Sciatic nerve (tissue), 2 donors: ENCODE data around the gene EP400. TPM values are rescaled to one million over a fixed set of nuclear protein-coding genes. Genes with fewer than 3 reads are reported as not detected.
A peak's percentile ranks its signal among the peaks of the same experiment; 100 is the strongest.
"Not testable (repeated sequence)": the region's sequence is repeated elsewhere in the genome, so short reads cannot be mapped to it uniquely, and the experiment has no call there.

Source experiments
- ATAC-seq: fragments of 200-7000 bp; cut with Tn5 transposase; one replicate; pipeline ENCODE4 v1.9.1; 2020; ENCODE audit warnings: mild to moderate bottlenecking, moderate library complexity
- DNase-seq: peaks from one replicate; pipeline ENCODE4 v3.0.0-alpha.2; 2020; ENCODE audit warnings: low spot score
- intact Hi-C: fragments of 100-400 bp; cut with DNase I; formaldehyde crosslinking; loops from one replicate; pipeline ENCODE4 v1.14.2; 2022
- total RNA-seq: library from RNA; stranded (reverse); fragmentation: NEBNext Ultra II Directional; extraction: Animal tissue kit (Norgen Biotek cat#: 25700); gene quantifications from one replicate; pipeline ENCODE4 v1.2.1, GENCODE V29; 2021
- donor health status: DM: no; HTN: no; CAD: no.
- donor health status: DM: no; HTN: no; CAD: no.

Gene EP400
- total RNA-seq, 1 donor from 2014 or later: 56.9 TPM

DNA sequence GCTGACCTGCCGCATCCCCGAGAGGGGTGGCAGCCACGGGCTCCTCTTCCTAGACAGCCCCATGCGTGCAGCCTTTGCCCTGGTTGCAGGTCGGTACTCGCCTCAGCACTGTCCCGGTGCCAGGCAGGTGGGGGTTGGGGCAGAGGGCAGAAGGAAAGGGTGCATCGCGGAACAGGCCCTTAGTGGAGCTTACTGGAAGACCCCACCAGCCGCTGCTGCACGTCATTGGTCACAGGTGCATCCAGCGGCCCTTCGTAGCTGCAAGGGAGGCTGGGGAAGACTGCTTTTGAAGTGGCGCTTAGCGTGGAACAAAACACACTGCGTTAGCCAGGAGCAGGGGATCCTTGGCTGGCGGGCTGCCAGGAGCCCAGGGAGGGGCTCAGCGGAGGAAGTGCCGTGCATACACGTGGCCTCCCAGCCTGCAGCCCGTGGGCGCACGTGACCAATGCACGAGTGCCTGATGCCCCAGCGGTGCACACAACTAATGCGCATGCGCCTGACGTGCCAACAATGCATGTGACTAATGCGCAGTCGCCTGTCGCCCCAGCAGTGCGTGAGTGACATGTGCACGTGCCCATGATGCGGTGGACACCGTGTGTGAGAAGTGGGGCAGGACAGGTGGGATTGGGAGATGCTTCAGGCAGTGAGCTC is 5.0 kb upstream of the EP400 start:
- ATAC-seq (no peak), DNase-seq (no peak)
- intact Hi-C loops: no loop called here

GRCh38 chr12:131946757-131947156 is 3.0 kb upstream of the EP400 start:
- ATAC-seq (no peak), DNase-seq (no peak)
- intact Hi-C loops: no loop called here

DNA sequence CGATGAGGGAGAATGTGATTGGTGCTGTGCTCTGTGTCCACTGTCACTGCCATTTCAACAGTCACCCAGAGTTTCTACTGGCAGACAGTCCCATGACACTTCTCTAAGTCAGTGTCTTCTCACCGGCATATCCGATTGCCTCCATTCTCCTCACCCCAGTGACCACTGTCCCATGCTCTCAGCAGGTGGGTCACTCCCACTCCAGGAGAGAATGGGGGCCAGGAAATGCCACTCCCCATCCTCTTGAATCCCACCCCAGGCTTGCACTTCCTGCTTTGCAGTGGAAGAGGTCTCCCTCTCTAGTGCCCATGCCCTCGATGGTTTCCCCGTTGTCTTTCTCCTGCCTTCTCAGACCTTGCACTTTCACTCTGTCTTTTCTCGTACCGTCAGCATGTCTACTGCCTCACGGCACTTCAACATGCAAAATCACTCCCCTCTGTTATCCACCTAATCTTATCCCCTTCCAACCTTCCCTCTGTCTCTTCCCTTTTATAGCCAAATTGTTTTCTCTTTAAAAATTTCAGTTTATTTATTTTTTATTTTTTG is 2.2 kb upstream of the EP400 start:
- no peak for ATAC-seq
- intact Hi-C loops: no loop called here
- DNase-seq: no peak

DNA sequence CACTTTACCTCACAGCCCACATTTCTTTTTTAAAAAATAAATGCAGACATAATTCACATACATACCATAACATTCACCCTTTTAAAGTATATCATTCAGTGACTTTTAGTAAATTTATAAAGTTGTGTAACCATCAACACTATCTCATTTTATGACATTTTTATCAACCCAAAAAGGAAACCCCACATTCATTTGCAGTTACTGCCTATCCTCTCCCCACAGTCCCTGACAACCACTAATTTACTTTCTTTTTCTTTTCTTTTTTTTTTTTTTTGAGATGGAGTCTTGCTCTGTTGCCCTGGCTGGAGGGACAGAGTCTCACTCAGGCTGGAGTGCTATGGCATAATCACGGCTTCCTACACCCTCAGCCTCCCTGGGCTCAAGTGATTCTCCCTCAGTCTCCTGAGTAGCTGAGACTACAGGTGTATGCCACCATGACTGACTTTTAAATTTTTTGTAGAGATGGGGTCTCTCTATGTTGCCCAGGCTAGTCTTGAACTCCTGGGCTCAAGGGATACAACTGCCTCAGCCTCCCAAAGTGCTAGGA is 1.5 kb upstream of the EP400 start:
- ATAC-seq: no peak
- intact Hi-C loops: no loop called here
- DNase-seq: no peak

- peak; percentile 12 for ATAC-seq
- intact Hi-C loops, DNase-seq: not testable (repeated sequence)
Measured at GRCh38 chr12:131948713-131949430, 870 bp upstream of the EP400 start.

- ATAC-seq (no peak), DNase-seq (no peak)
- intact Hi-C loops: loop anchor here (1.0 kb wide), 1 partner anchor 22 kb away; no protein-coding TSS in a partner anchor
Measured at GRCh38 chr12:131950182-131950913, 606 bp downstream of the EP400 start.

DNA sequence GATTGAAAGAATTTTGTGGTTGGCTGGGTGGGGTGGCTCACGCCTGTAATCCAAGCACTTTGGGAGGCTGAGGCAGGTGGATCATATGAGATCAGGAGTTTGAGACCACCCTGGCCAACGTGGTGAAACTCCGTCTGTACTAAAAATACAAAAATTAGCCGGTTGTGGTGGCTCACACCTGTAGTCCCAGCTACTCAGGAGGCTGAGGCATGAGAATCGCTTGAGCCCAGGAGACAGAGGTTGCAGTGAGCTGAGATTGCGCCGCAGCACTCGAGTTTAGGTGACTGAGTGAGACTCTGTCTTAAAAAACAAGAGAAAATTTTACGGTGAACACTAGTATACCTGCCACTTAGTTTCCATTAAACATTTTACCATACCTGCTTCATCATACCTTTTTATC is 4.1 kb downstream of the EP400 start:
- DNase-seq, intact Hi-C loops, ATAC-seq: not testable (repeated sequence)

GRCh38 chr12:131954460-131954859 is 4.7 kb downstream of the EP400 start:
- DNase-seq, intact Hi-C loops, ATAC-seq: not testable (repeated sequence)

GRCh38 chr12:131959116-131959515 is 9.4 kb downstream of the EP400 start:
- DNase-seq: no peak
- ATAC-seq: no peak
- intact Hi-C loops: no loop called here

DNA sequence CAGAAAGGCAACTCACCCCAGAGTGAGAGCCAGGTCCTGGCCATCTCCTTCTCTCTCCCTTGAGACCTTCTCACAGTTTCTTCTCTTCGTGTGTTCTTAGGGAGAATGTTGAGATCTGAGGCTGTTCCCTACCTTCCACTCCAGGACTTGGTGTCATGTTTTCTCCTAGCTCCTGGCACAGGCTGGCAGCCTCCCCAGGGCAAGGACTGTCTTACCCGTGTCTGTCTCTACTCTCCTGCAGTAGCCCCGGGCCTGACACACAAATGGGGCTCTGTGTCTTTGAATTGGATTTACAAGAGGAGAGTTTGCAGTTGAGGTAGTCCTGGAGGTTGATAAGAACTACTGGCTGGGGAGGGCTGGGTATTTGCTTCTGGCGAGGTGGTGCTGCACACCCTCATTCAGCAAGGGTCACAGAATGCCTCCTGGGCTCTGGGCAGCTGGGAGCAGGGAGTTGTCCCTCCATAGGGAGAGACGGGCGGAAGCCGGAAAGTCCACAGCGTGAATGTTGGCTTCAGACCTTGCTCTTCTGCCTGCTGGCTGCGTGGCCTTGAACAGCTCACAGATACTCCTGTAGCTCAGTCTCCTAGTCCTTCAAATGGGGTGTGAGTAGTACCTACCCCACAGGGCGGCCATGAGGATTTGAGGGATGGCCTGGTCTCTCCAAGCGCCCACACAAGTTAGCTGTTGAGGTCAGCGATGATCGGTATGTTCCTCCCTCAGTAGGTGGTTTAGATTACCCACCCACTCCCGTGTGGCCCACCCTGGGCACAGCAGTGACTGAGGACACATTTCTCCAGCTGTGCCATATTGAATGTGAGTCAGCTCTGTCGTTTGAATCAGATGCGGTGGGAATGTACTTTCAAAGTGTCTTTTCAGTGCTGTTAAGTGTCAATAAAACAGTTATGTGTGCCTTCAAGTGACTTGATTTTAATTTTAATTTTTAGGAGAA is 10.2 kb downstream of the EP400 start:
- DNase-seq (no peak), ATAC-seq (no peak)
- intact Hi-C loops: no loop called here

DNA sequence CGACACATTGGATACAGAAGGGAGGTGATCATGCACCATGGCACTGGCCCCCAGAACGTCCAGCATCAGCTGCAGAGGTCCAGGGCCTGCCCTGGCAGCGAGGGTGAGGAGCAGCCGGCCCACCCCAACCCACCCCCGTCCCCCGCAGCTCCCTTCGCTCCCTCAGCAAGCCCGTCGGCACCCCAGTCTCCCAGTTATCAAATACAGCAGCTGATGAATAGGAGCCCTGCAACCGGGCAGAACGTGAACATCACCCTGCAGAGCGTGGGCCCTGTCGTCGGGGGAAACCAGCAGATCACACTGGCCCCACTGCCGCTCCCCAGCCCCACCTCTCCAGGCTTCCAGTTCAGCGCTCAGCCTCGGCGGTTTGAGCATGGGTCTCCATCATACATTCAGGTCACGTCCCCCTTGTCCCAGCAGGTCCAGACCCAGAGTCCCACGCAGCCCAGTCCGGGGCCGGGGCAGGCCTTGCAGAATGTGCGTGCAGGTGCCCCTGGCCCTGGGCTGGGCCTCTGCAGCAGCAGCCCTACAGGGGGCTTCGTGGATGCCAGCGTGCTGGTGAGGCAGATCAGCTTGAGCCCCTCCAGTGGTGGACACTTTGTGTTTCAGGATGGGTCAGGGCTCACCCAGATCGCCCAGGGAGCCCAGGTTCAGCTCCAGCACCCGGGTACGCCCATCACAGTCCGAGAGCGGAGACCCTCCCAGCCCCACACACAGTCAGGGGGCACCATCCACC is 11.0 kb downstream of the EP400 start:
- ATAC-seq, intact Hi-C loops, DNase-seq: not testable (repeated sequence)

DNA sequence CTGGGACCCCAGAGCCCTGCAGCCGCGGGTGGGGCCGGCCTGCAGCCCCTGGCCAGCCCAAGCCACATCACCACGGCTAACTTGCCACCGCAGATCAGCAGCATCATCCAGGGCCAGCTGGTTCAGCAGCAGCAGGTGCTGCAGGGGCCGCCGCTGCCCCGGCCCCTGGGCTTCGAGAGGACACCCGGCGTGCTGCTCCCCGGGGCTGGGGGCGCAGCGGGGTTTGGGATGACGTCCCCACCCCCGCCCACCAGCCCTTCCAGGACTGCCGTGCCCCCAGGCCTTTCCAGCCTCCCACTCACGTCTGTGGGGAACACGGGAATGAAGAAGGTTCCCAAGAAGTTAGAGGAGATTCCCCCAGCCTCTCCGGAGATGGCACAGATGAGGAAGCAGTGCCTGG is 11.6 kb downstream of the EP400 start:
- ATAC-seq, DNase-seq, intact Hi-C loops: not testable (repeated sequence)

- DNase-seq (no peak), ATAC-seq (no peak)
- intact Hi-C loops: no loop called here
Measured at GRCh38 chr12:131962069-131962468, 12.3 kb downstream of the EP400 start.

GRCh38 chr12:131963381-131963780 is 13.6 kb downstream of the EP400 start:
- ATAC-seq (no peak), DNase-seq (no peak)
- intact Hi-C loops: no loop called here

GRCh38 chr12:131965073-131965472 is 15.3 kb downstream of the EP400 start:
- ATAC-seq: no peak
- no peak for DNase-seq
- intact Hi-C loops: no loop called here

GRCh38 chr12:131971226-131971625 is 21.5 kb downstream of the EP400 start:
- ATAC-seq (no peak), DNase-seq (no peak)
- intact Hi-C loops: no loop called here

- DNase-seq (no peak), ATAC-seq (no peak)
- intact Hi-C loops: no loop called here
Measured at GRCh38 chr12:131975228-131975627, 25.5 kb downstream of the EP400 start.

GRCh38 chr12:131979606-131980005 is 29.9 kb downstream of the EP400 start:
- ATAC-seq: no peak
- intact Hi-C loops: no loop called here
- no peak for DNase-seq
